D721Med (cell line): ENCODE measurements around the gene CHRNA5.
"Not testable (repeated sequence)": the region's sequence is repeated elsewhere in the genome, so short reads cannot be mapped to it uniquely, and the experiment has no call there.

Source experiments
- DNase-seq: peaks from one replicate; pipeline ENCODE4 v3.0.0; 2011; ENCODE audit warnings: low spot score; ENCODE audit not compliant: insufficient read length
- FAIRE-seq: peaks from 2 replicates; lab custom pipeline; 2011; peaks lifted over from hg19 to GRCh38; lab: Jason Lieb, UNC
- CTCF ChIP-seq: IDR thresholded peaks from 2 replicates; pipeline ENCODE4 v1.5.1; 2012; ENCODE audit warnings: mild to moderate bottlenecking, control low read depth; ENCODE audit not compliant: insufficient read depth; ENCODE audit errors: missing control alignments

CHRNA5 gene

GRCh38 chr15:78597583-78597982, 32.3 kb downstream of the CHRNA5 start:
- no peak for FAIRE-seq
- TF ChIP-seq CTCF, result no peak
- no peak for DNase-seq

- DNase-seq, result no peak
- no peak for TF ChIP-seq CTCF
- no peak for FAIRE-seq
These were observed 33.0 kb downstream of the CHRNA5 start for GRCh38 chr15:78598348-78598747.

GRCh38 chr15:78599189-78599588, 33.9 kb downstream of the CHRNA5 start:
- no peak for DNase-seq
- no peak for FAIRE-seq
- no peak for TF ChIP-seq CTCF

GRCh38 chr15:78603467-78603866, 38.1 kb downstream of the CHRNA5 start:
- no peak for TF ChIP-seq CTCF
- DNase-seq, result no peak
- no peak for FAIRE-seq

GRCh38 chr15:78604420-78604819, 39.1 kb downstream of the CHRNA5 start:
- FAIRE-seq (no peak), DNase-seq (no peak)
- no peak for TF ChIP-seq CTCF

GRCh38 chr15:78605201-78605600, 39.9 kb downstream of the CHRNA5 start:
- DNase-seq, result no peak
- no peak for TF ChIP-seq CTCF
- no peak for FAIRE-seq

- no peak for DNase-seq
- TF ChIP-seq CTCF, result no peak
- FAIRE-seq, result no peak
These were observed 40.4 kb downstream of the CHRNA5 start for GRCh38 chr15:78605680-78606079.

- FAIRE-seq, DNase-seq: not testable (repeated sequence)
These were observed 44.2 kb downstream of the CHRNA5 start for GRCh38 chr15:78609551-78609950.
